WTC11 (cell line): ENCODE data around the gene ANAPC16. TPM values are rescaled to one million over a fixed set of nuclear protein-coding genes. Genes with fewer than 3 reads are reported as not detected.

Experiments
- ATAC-seq: fragments of 200-7000 bp; cut with Tn5 transposase; 2 replicates; pipeline ENCODE4 v1.10.0; 2021; ENCODE audit warnings: mild to moderate bottlenecking, moderate library complexity
- CTCF ChIA-PET: fragments of 300-600 bp; sonication (Branson Sonifier 250); formaldehyde crosslinking; loops from one replicate; lab custom pipeline; 2021; ENCODE audit warnings: antibody characterized with exemption; lab: Charles Lee
- POLR2A ChIA-PET: fragments of 350-600 bp; sonication (Branson Sonifier 250); formaldehyde crosslinking; loops from one replicate; lab custom pipeline; 2021; ENCODE audit warnings: antibody characterized with exemption; lab: Charles Lee
- DNase-seq: peaks from one replicate; pipeline ENCODE4 v3.0.0; 2021; ENCODE audit warnings: low spot score
- H3K27ac Mint-ChIP-seq: 2 replicates; pipeline ENCODE4 v1.8.0; 2021; ENCODE audit warnings: mixed read lengths
- H3K27me3 Mint-ChIP-seq: 2 replicates; pipeline ENCODE4 v1.8.0; 2021; ENCODE audit warnings: low read depth, mild to moderate bottlenecking, moderate library complexity, mixed read lengths
- H3K36me3 Mint-ChIP-seq: 2 replicates; pipeline ENCODE4 v1.8.0; 2021; ENCODE audit warnings: mixed read lengths
- H3K4me1 Mint-ChIP-seq: 2 replicates; pipeline ENCODE4 v1.8.0; 2022; ENCODE audit warnings: mixed read lengths
- H3K4me3 Mint-ChIP-seq: 2 replicates; pipeline ENCODE4 v1.8.0; 2021; ENCODE audit warnings: mild to moderate bottlenecking, moderate library complexity, mixed read lengths
- H3K9me3 Mint-ChIP-seq: 2 replicates; pipeline ENCODE4 v1.8.0; 2021; ENCODE audit warnings: mixed read lengths
- ELF4 ChIP-seq: sonication (generic); formaldehyde crosslinking; IDR thresholded peaks from 2 replicates; pipeline ENCODE4 v1.8.1; 2022; ENCODE audit warnings: low read depth, mild to moderate bottlenecking, moderate library complexity, missing genetic modification reagents
- ESRRA ChIP-seq: sonication (generic); formaldehyde crosslinking; IDR thresholded peaks from 2 replicates; pipeline ENCODE4 v1.8.1; 2022; ENCODE audit warnings: mild to moderate bottlenecking, missing genetic modification reagents, borderline replicate concordance
- GABPB1 ChIP-seq: sonication (generic); formaldehyde crosslinking; IDR thresholded peaks from 2 replicates; pipeline ENCODE4 v1.8.1; 2023; ENCODE audit warnings: mild to moderate bottlenecking, missing genetic modification reagents
- NFYB ChIP-seq: sonication (generic); formaldehyde crosslinking; conservative IDR thresholded peaks from 2 replicates; pipeline ENCODE4 v1.8.0; 2022; ENCODE audit warnings: low read depth, missing genetic modification reagents
- SMAD4 ChIP-seq: sonication (generic); formaldehyde crosslinking; IDR thresholded peaks from 2 replicates; pipeline ENCODE4 v1.8.0; 2022; ENCODE audit warnings: mild to moderate bottlenecking, missing genetic modification reagents
- SP1 ChIP-seq: sonication (generic); formaldehyde crosslinking; conservative IDR thresholded peaks from 2 replicates; pipeline ENCODE4 v1.8.1; 2022; ENCODE audit warnings: missing genetic modification reagents
- TEAD4 ChIP-seq: sonication (generic); formaldehyde crosslinking; IDR thresholded peaks from 2 replicates; pipeline ENCODE4 v1.8.0; 2022; ENCODE audit warnings: mild to moderate bottlenecking, missing genetic modification reagents
- ZBTB21 ChIP-seq: sonication (generic); formaldehyde crosslinking; IDR thresholded peaks from 2 replicates; pipeline ENCODE4 v1.8.1; 2023; ENCODE audit warnings: mild to moderate bottlenecking, missing genetic modification reagents, borderline replicate concordance
- ZNF232 ChIP-seq: sonication (generic); formaldehyde crosslinking; IDR thresholded peaks from 2 replicates; pipeline ENCODE4 v1.8.0; 2022; ENCODE audit warnings: mild to moderate bottlenecking, missing genetic modification reagents
- ZNF396 ChIP-seq: fragments of 250-450 bp; sonication (Bioruptor Pico); IDR thresholded peaks from 2 replicates; pipeline ENCODE4 v1.8.0; 2021; ENCODE audit warnings: mild to moderate bottlenecking, moderate library complexity, borderline replicate concordance
- ZNF671 ChIP-seq: fragments of 250-450 bp; sonication (Bioruptor Pico); IDR thresholded peaks from 2 replicates; pipeline ENCODE4 v1.8.0; 2021; ENCODE audit warnings: mild to moderate bottlenecking
- total RNA-seq: library from RNA; stranded (reverse); gene quantifications from 3 replicates; pipeline ENCODE4 v1.2.3, GENCODE V29; 2021
- TF ChIP-seq, protein P1 (sequence below): fragments of 250-450 bp; sonication (Bioruptor Pico); IDR thresholded peaks from 2 replicates; pipeline ENCODE4 v2.1.2; 2022; ENCODE audit warnings: mild to moderate bottlenecking, moderate library complexity
- TF ChIP-seq, protein P2 (sequence below): sonication (generic); formaldehyde crosslinking; IDR thresholded peaks from 2 replicates; pipeline ENCODE4 v1.8.0; 2022; ENCODE audit warnings: mild to moderate bottlenecking, missing genetic modification reagents
- TF ChIP-seq, protein P3 (sequence below): sonication (generic); formaldehyde crosslinking; IDR thresholded peaks from 2 replicates; pipeline ENCODE4 v1.8.1; 2023; ENCODE audit warnings: mild to moderate bottlenecking, missing genetic modification reagents, moderate library complexity
- TF ChIP-seq, protein P4 (sequence below): sonication (generic); formaldehyde crosslinking; IDR thresholded peaks from 2 replicates; pipeline ENCODE4 v1.8.1; 2022; ENCODE audit warnings: missing genetic modification reagents, borderline replicate concordance
- TF ChIP-seq, protein P5 (sequence below): sonication (generic); formaldehyde crosslinking; IDR thresholded peaks from 2 replicates; pipeline ENCODE4 v1.8.1; 2023; ENCODE audit warnings: mild to moderate bottlenecking, missing genetic modification reagents
- TF ChIP-seq, protein P6 (sequence below): sonication (generic); formaldehyde crosslinking; IDR thresholded peaks from 2 replicates; pipeline ENCODE4 v1.8.1; 2023; ENCODE audit warnings: mild to moderate bottlenecking, missing genetic modification reagents, borderline replicate concordance
- TF ChIP-seq, protein P7 (sequence below): sonication (generic); formaldehyde crosslinking; IDR thresholded peaks from 2 replicates; pipeline ENCODE4 v1.8.1; 2023; ENCODE audit warnings: mild to moderate bottlenecking, missing genetic modification reagents
- TF ChIP-seq, protein P8 (sequence below): fragments of 250-450 bp; sonication (Bioruptor Pico); conservative IDR thresholded peaks from 2 replicates; pipeline ENCODE4 v1.9.0; 2021; ENCODE audit warnings: mild to moderate bottlenecking

The ANAPC16 gene
- total RNA-seq, 1 experiment from 2014 or later = 52.3 TPM

DNA sequence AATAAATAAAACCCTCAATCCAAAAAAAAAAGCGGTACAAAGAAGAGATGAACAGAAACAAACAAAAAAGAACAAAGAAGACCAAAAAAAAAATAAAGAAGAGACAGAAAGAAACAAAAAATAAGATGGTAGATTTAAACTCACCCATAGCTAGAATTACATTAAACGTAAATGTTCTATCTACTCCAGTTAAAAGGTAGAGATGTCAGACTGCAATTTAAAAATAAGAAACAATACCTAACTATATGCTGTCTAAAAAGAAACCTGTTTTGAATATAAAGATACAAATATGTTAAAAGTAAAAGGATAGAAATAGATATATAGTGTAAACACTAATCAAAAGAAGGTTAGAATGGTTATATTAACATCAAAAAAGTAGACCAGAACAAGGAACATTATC is 31.7 kb upstream of the ANAPC16 start (continued):
- TF ChIP-seq, protein P1, sequence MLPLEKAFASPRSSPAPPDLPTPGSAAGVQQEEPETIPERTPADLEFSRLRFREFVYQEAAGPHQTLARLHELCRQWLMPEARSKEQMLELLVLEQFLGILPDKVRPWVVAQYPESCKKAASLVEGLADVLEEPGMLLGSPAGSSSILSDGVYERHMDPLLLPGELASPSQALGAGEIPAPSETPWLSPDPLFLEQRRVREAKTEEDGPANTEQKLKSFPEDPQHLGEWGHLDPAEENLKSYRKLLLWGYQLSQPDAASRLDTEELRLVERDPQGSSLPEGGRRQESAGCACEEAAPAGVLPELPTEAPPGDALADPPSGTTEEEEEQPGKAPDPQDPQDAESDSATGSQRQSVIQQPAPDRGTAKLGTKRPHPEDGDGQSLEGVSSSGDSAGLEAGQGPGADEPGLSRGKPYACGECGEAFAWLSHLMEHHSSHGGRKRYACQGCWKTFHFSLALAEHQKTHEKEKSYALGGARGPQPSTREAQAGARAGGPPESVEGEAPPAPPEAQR = no peak
- TF ChIP-seq TEAD4 (CRISPR knock-in tag) = no peak
- TF ChIP-seq, protein P2, sequence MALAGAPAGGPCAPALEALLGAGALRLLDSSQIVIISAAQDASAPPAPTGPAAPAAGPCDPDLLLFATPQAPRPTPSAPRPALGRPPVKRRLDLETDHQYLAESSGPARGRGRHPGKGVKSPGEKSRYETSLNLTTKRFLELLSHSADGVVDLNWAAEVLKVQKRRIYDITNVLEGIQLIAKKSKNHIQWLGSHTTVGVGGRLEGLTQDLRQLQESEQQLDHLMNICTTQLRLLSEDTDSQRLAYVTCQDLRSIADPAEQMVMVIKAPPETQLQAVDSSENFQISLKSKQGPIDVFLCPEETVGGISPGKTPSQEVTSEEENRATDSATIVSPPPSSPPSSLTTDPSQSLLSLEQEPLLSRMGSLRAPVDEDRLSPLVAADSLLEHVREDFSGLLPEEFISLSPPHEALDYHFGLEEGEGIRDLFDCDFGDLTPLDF = no peak
- no peak for TF ChIP-seq ZNF396 (CRISPR knock-in tag)
- TF ChIP-seq SP1 (CRISPR knock-in tag) = no peak
- TF ChIP-seq, protein P3, sequence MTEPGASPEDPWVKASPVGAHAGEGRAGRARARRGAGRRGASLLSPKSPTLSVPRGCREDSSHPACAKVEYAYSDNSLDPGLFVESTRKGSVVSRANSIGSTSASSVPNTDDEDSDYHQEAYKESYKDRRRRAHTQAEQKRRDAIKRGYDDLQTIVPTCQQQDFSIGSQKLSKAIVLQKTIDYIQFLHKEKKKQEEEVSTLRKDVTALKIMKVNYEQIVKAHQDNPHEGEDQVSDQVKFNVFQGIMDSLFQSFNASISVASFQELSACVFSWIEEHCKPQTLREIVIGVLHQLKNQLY = no peak
- TF ChIP-seq ZNF671 (CRISPR knock-in tag) = no peak

DNA sequence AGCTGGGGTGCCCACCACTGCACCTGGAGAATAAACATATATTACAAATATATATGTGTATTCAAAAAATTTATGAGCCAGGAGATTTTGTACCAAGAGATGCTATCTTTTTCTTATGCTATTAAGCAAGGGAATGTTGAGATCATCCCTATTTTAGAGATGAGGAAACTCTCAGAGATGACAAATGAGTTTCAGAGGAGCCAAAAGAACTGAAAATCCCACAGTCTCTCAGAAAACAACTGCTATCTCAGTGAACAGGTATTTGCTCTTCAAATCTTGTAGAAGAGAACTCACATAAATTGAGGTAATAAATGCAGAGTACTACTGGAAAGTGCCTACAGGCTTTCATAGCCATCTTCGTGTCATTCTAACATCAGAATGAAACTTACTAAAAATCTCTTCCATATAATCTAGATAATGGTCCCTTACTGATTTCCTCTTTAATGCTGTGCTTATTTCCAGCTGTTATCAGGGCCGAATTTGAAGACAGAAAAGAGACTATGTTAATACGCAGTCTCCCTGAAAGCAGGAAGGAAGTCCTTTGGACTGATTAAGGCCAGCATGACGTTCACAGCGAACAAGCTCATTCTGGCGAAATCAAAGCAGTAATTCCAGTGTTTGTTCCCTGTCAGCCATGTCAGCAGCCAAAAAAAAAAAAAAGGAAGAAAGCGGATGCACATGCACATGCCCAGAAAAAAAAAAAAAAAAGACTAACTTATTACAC is 29.4 kb upstream of the ANAPC16 start:
- CTCF ChIA-PET = no interaction called here
- no peak for DNase-seq
- Mint-ChIP-seq H3K4me1 (no peaks in the 10 kb centered on the region), H3K27ac (no peak overlapping the region), H3K36me3 (peaks cover 40% of the 10 kb centered on the region), H3K27me3 (no peaks in the 10 kb centered on the region), H3K4me3 (no peak overlapping the region), H3K9me3 (peaks cover 17% of the 10 kb centered on the region)
- POLR2A ChIA-PET = interaction anchor here (0.6 kb wide), 1 partner anchor 1442 kb away, joined by 4 read pairs; no protein-coding TSS in a partner anchor
- ATAC-seq = no peak
- no peak for TF ChIP-seq SMAD4 (CRISPR knock-in tag)
- no peak for TF ChIP-seq GABPB1 (CRISPR knock-in tag)
- TF ChIP-seq, protein P4, sequence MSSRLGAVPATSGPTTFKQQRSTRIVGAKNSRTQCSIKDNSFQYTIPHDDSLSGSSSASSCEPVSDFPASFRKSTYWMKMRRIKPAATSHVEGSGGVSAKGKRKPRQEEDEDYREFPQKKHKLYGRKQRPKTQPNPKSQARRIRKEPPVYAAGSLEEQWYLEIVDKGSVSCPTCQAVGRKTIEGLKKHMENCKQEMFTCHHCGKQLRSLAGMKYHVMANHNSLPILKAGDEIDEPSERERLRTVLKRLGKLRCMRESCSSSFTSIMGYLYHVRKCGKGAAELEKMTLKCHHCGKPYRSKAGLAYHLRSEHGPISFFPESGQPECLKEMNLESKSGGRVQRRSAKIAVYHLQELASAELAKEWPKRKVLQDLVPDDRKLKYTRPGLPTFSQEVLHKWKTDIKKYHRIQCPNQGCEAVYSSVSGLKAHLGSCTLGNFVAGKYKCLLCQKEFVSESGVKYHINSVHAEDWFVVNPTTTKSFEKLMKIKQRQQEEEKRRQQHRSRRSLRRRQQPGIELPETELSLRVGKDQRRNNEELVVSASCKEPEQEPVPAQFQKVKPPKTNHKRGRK (CRISPR knock-in tag) = no peak
- TF ChIP-seq, protein P2 = no peak
- no peak for TF ChIP-seq NFYB (CRISPR knock-in tag)
- TF ChIP-seq, protein P5, sequence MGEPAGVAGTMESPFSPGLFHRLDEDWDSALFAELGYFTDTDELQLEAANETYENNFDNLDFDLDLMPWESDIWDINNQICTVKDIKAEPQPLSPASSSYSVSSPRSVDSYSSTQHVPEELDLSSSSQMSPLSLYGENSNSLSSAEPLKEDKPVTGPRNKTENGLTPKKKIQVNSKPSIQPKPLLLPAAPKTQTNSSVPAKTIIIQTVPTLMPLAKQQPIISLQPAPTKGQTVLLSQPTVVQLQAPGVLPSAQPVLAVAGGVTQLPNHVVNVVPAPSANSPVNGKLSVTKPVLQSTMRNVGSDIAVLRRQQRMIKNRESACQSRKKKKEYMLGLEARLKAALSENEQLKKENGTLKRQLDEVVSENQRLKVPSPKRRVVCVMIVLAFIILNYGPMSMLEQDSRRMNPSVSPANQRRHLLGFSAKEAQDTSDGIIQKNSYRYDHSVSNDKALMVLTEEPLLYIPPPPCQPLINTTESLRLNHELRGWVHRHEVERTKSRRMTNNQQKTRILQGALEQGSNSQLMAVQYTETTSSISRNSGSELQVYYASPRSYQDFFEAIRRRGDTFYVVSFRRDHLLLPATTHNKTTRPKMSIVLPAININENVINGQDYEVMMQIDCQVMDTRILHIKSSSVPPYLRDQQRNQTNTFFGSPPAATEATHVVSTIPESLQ (CRISPR knock-in tag) = no peak
- TF ChIP-seq ELF4 (CRISPR knock-in tag) = no peak
- TF ChIP-seq ZBTB21 (CRISPR knock-in tag) = no peak
- TF ChIP-seq, protein P6, sequence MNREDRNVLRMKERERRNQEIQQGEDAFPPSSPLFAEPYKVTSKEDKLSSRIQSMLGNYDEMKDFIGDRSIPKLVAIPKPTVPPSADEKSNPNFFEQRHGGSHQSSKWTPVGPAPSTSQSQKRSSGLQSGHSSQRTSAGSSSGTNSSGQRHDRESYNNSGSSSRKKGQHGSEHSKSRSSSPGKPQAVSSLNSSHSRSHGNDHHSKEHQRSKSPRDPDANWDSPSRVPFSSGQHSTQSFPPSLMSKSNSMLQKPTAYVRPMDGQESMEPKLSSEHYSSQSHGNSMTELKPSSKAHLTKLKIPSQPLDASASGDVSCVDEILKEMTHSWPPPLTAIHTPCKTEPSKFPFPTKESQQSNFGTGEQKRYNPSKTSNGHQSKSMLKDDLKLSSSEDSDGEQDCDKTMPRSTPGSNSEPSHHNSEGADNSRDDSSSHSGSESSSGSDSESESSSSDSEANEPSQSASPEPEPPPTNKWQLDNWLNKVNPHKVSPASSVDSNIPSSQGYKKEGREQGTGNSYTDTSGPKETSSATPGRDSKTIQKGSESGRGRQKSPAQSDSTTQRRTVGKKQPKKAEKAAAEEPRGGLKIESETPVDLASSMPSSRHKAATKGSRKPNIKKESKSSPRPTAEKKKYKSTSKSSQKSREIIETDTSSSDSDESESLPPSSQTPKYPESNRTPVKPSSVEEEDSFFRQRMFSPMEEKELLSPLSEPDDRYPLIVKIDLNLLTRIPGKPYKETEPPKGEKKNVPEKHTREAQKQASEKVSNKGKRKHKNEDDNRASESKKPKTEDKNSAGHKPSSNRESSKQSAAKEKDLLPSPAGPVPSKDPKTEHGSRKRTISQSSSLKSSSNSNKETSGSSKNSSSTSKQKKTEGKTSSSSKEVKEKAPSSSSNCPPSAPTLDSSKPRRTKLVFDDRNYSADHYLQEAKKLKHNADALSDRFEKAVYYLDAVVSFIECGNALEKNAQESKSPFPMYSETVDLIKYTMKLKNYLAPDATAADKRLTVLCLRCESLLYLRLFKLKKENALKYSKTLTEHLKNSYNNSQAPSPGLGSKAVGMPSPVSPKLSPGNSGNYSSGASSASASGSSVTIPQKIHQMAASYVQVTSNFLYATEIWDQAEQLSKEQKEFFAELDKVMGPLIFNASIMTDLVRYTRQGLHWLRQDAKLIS (CRISPR knock-in tag) = no peak
- TF ChIP-seq TEAD4 (CRISPR knock-in tag) = no peak
- no peak for TF ChIP-seq ESRRA (CRISPR knock-in tag)
- TF ChIP-seq, protein P7, sequence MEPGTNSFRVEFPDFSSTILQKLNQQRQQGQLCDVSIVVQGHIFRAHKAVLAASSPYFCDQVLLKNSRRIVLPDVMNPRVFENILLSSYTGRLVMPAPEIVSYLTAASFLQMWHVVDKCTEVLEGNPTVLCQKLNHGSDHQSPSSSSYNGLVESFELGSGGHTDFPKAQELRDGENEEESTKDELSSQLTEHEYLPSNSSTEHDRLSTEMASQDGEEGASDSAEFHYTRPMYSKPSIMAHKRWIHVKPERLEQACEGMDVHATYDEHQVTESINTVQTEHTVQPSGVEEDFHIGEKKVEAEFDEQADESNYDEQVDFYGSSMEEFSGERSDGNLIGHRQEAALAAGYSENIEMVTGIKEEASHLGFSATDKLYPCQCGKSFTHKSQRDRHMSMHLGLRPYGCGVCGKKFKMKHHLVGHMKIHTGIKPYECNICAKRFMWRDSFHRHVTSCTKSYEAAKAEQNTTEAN (CRISPR knock-in tag) = no peak
- TF ChIP-seq ZNF232 (CRISPR knock-in tag) = no peak
- TF ChIP-seq, protein P8, sequence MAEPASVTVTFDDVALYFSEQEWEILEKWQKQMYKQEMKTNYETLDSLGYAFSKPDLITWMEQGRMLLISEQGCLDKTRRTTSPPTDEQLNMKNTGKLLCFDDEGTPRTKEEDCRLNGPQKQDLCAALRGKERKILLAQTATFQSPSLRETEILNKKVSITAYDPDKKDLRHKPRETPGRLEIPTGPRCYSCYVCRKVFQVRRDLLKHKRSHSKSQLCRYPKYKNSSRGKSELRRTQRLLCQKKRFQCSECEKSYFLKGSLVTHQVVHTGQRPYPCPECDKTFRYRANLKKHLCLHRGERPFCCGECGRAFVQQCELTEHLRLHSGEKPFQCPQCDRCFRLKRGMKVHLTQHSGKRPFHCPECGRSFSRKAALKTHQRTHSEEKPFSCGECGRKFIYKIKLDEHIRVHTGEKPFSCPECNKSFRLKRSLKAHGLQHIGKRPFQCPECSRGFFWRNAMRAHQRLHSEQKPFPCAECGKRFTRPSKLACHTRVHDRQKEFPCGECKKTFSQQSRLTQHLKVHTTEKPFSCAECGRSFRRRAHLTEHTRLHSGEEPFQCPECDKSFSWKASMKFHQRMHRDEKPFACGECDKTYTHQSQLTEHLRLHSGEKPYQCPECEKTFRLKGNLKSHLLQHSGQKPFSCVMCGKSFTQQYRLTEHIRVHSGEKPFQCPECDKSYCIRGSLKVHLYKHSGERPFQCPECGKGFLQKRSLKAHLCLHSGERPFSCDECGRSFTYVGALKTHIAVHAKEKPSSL = no peak
